Measurements from ENCODE around the gene SLC30A1.
"Not testable (repeated sequence)": the region's sequence is repeated elsewhere in the genome, so short reads cannot be mapped to it uniquely, and the experiment has no call there.

Gene SLC30A1

DNA sequence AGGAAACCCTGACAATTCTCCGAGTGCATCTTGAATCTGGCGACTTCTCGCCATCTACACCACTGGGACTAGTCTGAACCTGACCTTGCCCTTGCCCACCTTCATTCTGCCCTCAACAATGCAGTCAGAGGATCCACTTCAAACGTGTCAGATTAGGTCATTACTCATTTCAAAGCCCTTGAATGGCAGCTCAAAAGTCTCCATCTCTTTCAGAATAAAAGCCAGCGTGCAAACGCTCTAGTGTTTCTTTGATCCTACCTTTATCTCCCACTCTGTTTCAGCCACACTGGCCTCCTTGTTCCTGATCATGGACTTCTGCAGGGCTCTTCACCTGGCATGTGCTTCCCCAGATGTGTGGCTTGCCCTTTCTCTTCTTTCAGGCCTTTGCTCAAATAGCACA, 31.3 kb downstream of the SLC30A1 start:
- DNase-seq (ENCODE audit: low read depth), result no peak

- DNase-seq (ENCODE audit: low read depth), result no peak
Measured at GRCh38 chr1:211546543-211546942, 32.4 kb downstream of the SLC30A1 start.

GRCh38 chr1:211543025-211543424, 35.9 kb downstream of the SLC30A1 start:
- no peak for DNase-seq (ENCODE audit: low read depth)

GRCh38 chr1:211541720-211542477, 37.1 kb downstream of the SLC30A1 start:
- no peak for DNase-seq (ENCODE audit: low read depth)

GRCh38 chr1:211541278-211541677, 37.7 kb downstream of the SLC30A1 start:
- no peak for DNase-seq (ENCODE audit: low read depth)

DNA sequence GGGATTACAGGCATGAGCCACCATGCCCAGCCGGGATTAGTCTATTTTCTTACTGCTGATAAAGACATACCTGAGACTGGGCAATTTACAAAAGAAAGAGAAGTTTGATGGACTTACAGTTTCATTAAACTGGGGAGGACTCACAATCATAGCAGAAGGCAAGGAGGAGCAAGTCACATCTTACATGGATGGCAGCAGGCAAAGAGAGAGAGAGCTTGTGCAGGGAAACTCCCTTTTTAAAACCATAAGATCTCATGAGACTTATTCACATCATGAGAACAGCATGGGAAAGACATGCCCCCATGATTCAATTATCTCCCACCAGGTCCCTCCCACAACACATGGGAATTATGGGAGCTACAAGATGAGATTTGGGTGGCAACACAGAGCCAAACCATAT, 38.1 kb downstream of the SLC30A1 start:
- not testable (repeated sequence) for DNase-seq (ENCODE audit: low read depth)

DNA sequence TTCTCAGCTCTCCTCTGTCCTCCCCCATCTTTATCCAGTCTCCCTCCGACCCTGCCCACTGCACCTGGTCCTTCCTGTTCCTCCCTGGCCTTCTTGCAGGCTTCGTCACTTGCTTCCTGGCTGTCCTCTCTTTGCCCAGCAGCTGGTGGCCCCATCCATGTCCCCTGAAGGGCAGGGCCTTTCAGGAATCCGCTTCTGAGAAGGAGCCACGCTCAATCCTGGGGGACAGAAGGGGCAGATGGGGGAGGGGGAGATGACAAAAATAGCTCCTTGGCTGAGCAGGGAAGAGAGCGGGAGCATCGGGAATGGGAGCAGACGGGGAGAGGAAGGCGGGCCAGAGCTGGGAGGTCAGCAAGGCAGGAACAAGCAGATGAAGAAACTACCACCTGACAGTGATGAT, 40.7 kb downstream of the SLC30A1 start:
- DNase-seq (ENCODE audit: low read depth), result no peak

DNA sequence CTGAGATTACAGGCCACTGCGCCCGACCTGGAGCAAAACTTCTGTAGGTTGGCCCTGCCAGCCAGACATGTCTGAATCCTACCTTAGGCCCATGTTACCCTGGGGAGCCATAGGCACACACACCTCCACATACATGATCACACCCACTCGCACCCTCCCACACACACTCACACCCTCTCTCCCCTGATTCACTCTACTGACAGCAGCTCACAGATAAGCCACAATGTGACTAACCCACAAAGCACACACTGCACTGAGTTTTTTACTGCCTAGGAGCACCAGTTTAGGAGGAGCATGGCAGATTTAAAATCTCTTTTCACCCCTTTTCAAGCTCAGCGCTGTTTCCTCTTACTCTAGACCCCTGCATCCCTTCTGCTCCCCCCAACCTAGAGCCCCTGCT, 41.7 kb downstream of the SLC30A1 start:
- DNase-seq (ENCODE audit: low read depth), result no peak

DNA sequence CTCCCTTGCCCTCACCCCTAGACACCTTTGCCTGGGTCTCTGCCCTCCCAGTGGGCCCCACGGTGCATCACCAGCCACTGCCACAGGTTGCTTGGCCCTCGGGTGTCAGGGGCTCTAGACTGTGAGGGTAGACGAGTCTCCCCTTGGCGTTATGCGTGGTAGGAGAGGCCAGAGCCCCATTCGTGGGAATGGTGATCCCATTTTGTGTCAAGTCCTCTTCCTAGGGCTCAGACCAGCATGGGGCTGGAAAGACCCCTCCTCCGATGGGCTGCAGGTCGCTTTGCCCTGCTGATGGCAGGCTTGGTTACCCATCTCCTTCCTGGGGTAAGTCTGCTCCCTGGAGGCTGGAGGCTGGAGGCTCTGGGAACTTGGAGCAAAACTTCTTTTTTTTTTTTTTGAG, 42.4 kb downstream of the SLC30A1 start:
- DNase-seq (ENCODE audit: low read depth), result no peak

- no peak for DNase-seq (ENCODE audit: low read depth)
Measured at GRCh38 chr1:211535346-211535745, 43.6 kb downstream of the SLC30A1 start.

DNA sequence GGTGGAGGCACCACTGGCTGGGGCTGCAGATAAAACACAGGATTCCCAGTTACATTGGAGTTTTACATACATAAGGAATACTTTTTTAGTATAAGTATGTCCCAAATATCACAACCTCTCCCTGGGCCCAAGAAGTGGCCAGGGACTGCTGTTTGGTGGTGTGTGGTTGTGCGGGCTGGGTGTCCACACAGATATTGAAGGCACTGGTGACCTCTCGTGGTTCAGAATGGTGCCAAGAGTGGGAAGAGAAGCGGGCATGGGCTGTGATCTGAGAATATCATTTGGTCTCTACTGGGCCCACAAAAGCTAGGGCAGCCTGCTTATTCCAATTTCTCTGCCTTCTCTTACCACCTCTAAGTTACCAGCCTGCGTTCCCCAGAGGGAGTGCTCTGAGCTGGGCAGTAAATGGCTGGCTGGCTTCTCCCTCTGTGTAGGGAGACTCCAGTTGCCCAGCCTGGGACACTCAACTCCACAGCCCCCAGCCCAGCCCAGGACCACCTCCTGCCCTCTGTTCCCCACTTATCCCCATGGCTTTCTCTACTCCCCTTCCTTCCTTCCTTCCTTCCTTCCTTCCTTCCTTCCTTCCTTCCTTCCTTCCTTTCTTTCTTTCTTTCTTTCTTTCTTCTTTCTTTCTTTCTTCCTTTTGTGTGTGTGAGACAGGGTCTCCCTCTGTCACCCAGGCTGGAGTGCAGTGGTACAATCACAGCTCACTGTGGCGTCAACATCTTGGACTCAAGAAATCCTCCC, 44.2 kb downstream of the SLC30A1 start:
- no peak for DNase-seq (ENCODE audit: low read depth)

DNA sequence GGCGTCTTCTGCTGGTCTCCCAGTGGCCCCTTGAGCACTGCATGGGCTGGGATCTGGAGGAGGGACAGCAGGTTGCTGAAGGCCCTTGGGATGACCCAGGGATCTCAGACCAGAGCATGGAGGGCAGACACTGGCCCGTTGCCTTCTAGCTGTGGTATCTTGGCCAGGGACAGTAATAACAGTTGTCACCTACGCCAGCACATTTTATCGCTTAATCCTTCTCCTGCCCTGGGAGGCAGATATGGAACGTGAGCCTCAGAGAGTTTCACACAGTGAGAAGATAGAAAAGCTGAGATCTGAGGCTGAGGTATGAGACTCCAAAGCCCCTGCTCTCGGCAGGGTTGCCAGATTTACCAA, 46.9 kb downstream of the SLC30A1 start:
- DNase-seq (ENCODE audit: low read depth), result no peak

DNA sequence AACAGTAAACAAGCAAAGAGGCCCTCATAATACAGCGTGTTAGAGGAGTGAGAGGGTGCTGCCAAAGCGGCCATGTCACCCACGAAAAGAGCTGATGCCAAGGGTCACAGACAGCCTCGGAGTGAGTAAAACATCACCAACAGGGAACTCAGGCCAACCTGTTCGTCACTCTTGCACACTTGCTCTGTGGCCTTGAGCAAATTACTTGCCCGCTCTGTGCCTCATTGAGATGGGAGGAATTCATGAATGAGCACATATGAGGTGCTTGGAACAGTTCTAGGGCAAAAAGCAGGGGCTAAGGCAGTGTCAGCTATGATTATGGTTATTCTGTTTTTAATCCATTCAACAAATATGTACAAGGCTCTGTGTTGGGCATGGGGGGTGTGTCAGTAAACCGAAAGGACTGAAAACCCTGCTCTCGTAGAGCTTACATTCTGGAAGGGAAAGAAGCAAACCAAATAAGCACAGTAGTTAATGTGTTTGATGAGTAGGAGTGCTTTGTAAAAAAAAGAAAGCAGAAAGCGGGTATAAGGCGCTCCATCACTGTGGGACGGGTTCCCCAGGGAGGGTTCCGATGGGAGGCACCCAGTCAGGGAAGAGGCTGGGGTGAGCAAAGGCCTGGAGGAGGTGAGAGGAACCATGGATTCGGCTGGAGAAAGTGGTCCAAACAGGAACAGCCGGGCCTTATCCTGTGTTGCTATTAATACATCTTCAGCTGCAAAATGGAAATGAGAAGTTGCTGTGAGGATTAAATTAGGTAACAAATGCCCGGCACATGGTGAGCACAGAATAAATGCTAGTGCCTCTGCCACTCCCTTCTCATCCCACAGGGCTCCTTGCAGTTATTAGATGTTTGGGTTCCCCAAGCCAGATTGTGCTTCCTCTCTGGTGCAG, 47.5 kb downstream of the SLC30A1 start:
- no peak for DNase-seq (ENCODE audit: low read depth)

- no peak for DNase-seq (ENCODE audit: low read depth)
Measured at GRCh38 chr1:211530102-211530501, 48.9 kb downstream of the SLC30A1 start.

DNA sequence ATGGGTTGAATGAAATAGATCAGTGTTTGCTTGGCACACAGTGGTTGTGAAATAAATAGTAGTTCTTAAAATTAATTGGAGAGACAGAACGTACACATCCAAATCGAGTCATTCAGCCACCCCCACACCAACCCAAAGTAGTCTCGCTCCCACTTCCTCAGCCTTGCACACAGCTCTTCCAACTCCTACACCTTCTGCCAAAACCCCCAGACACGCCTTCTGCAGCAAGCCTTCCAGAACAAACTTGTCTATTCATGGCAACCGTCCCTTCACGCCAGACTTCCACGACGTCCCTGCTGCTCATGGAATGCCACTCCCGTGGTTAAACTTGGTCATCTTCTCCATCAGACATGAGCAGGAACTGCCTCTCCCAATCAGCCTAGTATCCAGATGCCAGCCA, 49.5 kb downstream of the SLC30A1 start:
- DNase-seq (ENCODE audit: low read depth), result no peak

GRCh38 chr1:211529011-211529410, 50.0 kb downstream of the SLC30A1 start:
- DNase-seq (ENCODE audit: low read depth), result no peak

GRCh38 chr1:211527888-211528287, 51.1 kb downstream of the SLC30A1 start:
- DNase-seq (ENCODE audit: low read depth), result no peak

GRCh38 chr1:211527006-211527405, 52.0 kb downstream of the SLC30A1 start:
- no peak for DNase-seq (ENCODE audit: low read depth)

- DNase-seq (ENCODE audit: low read depth), result no peak
Measured at GRCh38 chr1:211526101-211526500, 52.9 kb downstream of the SLC30A1 start.

- no peak for DNase-seq (ENCODE audit: low read depth)
Measured at GRCh38 chr1:211525101-211525676, 53.8 kb downstream of the SLC30A1 start.

DNA sequence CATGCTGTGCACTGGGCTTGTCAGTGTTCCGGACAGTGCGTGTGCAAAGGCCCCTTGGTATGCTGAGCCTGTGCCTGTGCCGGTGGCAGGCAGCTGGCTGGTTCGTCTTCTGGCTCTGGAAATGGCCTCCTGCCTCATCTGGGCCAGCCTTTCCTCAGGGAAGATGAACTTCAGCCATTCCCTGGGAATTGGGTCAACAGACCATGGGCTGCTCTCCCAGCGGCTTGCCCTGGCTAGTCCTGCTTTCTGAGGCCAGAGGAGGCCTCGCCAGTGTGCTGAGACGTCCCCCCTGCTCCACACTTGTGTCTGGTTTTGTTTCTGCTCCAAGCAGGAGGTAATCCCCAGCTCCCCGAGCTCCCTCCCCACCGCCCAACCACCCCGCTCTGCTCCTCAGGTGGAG, 54.4 kb downstream of the SLC30A1 start:
- DNase-seq (ENCODE audit: low read depth), result no peak

DNA sequence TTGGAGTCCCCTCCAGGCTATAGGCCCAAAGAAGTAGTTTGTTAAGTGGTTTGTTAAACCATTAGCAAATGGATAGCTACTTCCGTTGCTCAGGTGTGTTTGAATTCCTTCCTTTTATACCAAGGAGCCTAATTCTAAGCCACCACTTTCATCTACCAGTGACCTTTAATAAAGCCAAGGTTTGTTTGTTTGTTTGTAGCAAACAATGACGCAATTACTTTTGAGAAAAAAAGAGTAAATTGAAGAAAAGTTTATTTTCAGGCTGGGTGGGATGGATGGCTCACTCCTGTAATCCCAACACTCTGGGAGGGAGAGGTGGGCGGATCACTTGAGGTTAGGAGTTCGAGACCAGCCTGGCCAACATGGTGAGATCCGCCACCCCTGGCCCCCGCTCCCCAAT, 56.2 kb downstream of the SLC30A1 start:
- DNase-seq (ENCODE audit: low read depth), result no peak

Measured in stimulated activated CD8-positive, alpha-beta memory T cell treated with anti-CD3 and anti-CD28 coated beads, Interleukin-4, amount 100 ng/mL, for 24 hours (primary cell).